RWPE2 (cell line): ENCODE data around the gene RARA.
"Not testable (repeated sequence)": the region's sequence is repeated elsewhere in the genome, so short reads cannot be mapped to it uniquely, and the experiment has no call there.

ENCODE experiments used
- ATAC-seq: fragments of 200-7000 bp; cut with Tn5 transposase; 3 replicates; pipeline ENCODE4 v1.9.1; 2021; ENCODE audit warnings: low read depth
- DNase-seq: peaks from one replicate; pipeline ENCODE4 v3.0.0-alpha.2; 2020; ENCODE audit warnings: low spot score
- H3K27ac ChIP-seq: fragments of 450-650 bp; 2 replicates; pipeline ENCODE4 v1.5.1; 2017; ENCODE audit warnings: mild to moderate bottlenecking; ENCODE audit not compliant: poor library complexity, severe bottlenecking
- H3K27me3 ChIP-seq: fragments of 250-450 bp; sonication (Bioruptor Pico); 2 replicates; pipeline ENCODE4 v1.5.1; 2021; ENCODE audit warnings: mild to moderate bottlenecking, moderate library complexity; ENCODE audit not compliant: insufficient read depth, poor library complexity, severe bottlenecking
- H3K36me3 ChIP-seq: fragments of 250-450 bp; sonication (Bioruptor Pico); 2 replicates; pipeline ENCODE4 v1.5.1; 2020; ENCODE audit warnings: low read depth, mild to moderate bottlenecking, moderate library complexity
- H3K4me1 ChIP-seq: fragments of 250-450 bp; sonication (Bioruptor Pico); 2 replicates; pipeline ENCODE4 v1.5.1; 2021; ENCODE audit warnings: mild to moderate bottlenecking, moderate library complexity; ENCODE audit not compliant: insufficient read depth, poor library complexity, severe bottlenecking
- H3K4me3 ChIP-seq: fragments of 250-450 bp; sonication (Bioruptor Pico); 2 replicates; pipeline ENCODE4 v1.5.1; 2021; ENCODE audit warnings: mild to moderate bottlenecking, moderate library complexity; ENCODE audit not compliant: severe bottlenecking
- H3K9me3 ChIP-seq: fragments of 250-450 bp; sonication (Bioruptor Pico); 2 replicates; pipeline ENCODE4 v1.5.1; 2021; ENCODE audit warnings: mild to moderate bottlenecking, moderate library complexity; ENCODE audit not compliant: severe bottlenecking
- TF ChIP-seq, protein P1 (sequence below): fragments of 450-650 bp; IDR thresholded peaks from one replicate; pipeline ENCODE4 v1.5.1; 2017; ENCODE audit warnings: mild to moderate bottlenecking, moderate library complexity; ENCODE audit not compliant: poor library complexity, severe bottlenecking

Gene RARA

DNA sequence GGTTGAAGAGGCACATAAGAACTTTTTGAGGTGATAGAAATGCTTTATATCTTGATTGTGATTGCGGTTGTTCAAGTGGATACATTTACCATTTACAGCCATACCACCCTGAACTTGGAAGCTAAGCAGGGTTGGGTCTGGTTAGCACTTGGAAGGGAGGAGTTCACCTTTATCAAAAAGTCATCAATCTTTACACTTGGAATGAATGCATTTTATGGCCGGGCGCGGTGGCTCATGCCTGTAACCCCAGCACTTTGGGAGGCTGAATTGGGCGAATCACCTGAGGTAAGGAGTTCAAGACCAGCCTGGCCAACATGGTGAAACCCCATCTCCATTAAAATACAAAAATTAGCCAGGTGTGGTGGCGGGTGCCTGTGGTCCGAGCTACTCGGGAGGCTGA is 65.0 kb downstream of the RARA start:
- no peak for ATAC-seq
- TF ChIP-seq, protein P1, sequence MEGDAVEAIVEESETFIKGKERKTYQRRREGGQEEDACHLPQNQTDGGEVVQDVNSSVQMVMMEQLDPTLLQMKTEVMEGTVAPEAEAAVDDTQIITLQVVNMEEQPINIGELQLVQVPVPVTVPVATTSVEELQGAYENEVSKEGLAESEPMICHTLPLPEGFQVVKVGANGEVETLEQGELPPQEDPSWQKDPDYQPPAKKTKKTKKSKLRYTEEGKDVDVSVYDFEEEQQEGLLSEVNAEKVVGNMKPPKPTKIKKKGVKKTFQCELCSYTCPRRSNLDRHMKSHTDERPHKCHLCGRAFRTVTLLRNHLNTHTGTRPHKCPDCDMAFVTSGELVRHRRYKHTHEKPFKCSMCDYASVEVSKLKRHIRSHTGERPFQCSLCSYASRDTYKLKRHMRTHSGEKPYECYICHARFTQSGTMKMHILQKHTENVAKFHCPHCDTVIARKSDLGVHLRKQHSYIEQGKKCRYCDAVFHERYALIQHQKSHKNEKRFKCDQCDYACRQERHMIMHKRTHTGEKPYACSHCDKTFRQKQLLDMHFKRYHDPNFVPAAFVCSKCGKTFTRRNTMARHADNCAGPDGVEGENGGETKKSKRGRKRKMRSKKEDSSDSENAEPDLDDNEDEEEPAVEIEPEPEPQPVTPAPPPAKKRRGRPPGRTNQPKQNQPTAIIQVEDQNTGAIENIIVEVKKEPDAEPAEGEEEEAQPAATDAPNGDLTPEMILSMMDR = no peak

GRCh38 chr17:40374821-40375498 is 66.0 kb downstream of the RARA start:
- TF ChIP-seq, protein P1 = no peak
- H3K4me3 ChIP-seq = no peak overlapping the region
- no peaks in the 10 kb centered on the region for H3K9me3 ChIP-seq
- H3K4me1 ChIP-seq = no peaks in the 10 kb centered on the region
- H3K27ac ChIP-seq = no peak overlapping the region
- H3K36me3 ChIP-seq = no peaks in the 10 kb centered on the region
- H3K27me3 ChIP-seq = no peaks in the 10 kb centered on the region
- no peak for ATAC-seq
- DNase-seq = no peak

More for the DNA sequence above, 65.0 kb downstream of the RARA start:
- DNase-seq = no peak
- Histone ChIP-seq H3K4me3 (no peak overlapping the region), H3K4me1 (no peaks in the 10 kb centered on the region), H3K27me3 (no peaks in the 10 kb centered on the region), H3K36me3 (no peaks in the 10 kb centered on the region), H3K27ac (no peak overlapping the region), H3K9me3 (no peaks in the 10 kb centered on the region)

DNA sequence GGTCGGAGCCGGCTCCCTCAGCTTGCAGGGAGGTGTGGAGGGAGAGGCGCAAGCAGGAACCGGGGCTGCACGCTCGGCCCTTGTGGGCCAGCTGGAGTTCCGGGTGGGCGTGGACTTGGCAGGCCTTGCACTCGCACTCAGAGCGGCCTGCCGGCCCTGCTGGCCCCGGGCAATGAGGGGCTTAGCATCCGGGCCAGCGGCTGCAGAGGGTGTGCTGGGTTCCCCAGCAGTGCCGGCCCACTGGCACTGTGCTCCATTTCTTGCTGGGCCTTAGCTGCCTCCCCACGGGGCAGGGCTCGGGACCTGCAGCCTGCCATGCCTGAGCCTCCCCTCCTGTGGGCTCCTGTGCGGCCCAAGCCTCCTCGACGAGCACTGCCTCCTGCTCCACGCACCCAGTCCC is 66.8 kb downstream of the RARA start:
- ATAC-seq, DNase-seq, H3K27me3 ChIP-seq, H3K4me1 ChIP-seq, H3K36me3 ChIP-seq, H3K9me3 ChIP-seq, H3K27ac ChIP-seq, H3K4me3 ChIP-seq: not testable (repeated sequence)

GRCh38 chr17:40376541-40376940 is 67.6 kb downstream of the RARA start:
- not testable (repeated sequence) for DNase-seq, H3K27me3 ChIP-seq, ATAC-seq, H3K9me3 ChIP-seq, H3K4me1 ChIP-seq, H3K4me3 ChIP-seq, H3K36me3 ChIP-seq, H3K27ac ChIP-seq

DNA sequence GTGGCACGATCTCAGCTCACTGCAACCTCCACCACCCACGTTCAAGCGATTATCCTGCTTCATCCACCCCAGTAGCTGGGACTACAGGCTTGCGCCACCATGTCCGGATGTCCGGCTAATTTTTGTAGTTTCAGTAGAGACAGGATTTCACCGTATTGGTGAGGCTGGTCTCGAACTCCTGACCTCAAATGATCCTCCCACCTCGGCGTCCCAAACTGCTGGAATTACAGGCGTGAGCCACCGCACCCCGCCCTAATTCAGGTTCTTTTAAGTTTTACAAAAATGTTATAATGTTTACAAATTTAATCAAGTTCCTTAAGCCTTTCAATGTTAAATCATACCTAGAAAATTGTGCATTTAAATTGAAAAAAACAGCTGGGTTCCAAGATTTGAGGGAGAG is 68.9 kb downstream of the RARA start:
- TF ChIP-seq, protein P1 = no peak
- Histone ChIP-seq H3K27ac (no peak overlapping the region), H3K36me3 (no peaks in the 10 kb centered on the region), H3K9me3 (no peaks in the 10 kb centered on the region), H3K4me1 (no peaks in the 10 kb centered on the region), H3K27me3 (no peaks in the 10 kb centered on the region), H3K4me3 (no peak overlapping the region)
- no peak for DNase-seq
- ATAC-seq = no peak

- no peaks in the 10 kb centered on the region for H3K4me1 ChIP-seq
- H3K4me3 ChIP-seq = no peak overlapping the region
- TF ChIP-seq, protein P1 = no peak
- DNase-seq (no peak), ATAC-seq (no peak)
- H3K27ac ChIP-seq = no peak overlapping the region
- no peaks in the 10 kb centered on the region for H3K36me3 ChIP-seq
- H3K27me3 ChIP-seq = no peaks in the 10 kb centered on the region
- H3K9me3 ChIP-seq = no peaks in the 10 kb centered on the region
Observed at GRCh38 chr17:40378966-40379365, 70.0 kb downstream of the RARA start.
